ENCODE results near the gene ILDR2.

The ILDR2 gene

GRCh38 chr1:166975361-166976129 lies at the start of gene ILDR2:
Gene ILDR2, minus strand, starts transcription at chr1:166975540. Its CDS starts 272 bp downstream, at chr1:166975268.
- in situ Hi-C loops (cut with HindIII; ENCODE audit: low sequenced_read_pairs) = no loop called here

- in situ Hi-C loops (cut with HindIII; ENCODE audit: low sequenced_read_pairs) = no loop called here
These were observed 47.0 kb upstream of the ILDR2 start for GRCh38 chr1:167022384-167022783.

GRCh38 chr1:167016100-167016750 lies 40.9 kb upstream of the ILDR2 start:
- in situ Hi-C loops (cut with HindIII; ENCODE audit: low sequenced_read_pairs) = no loop called here

- in situ Hi-C loops (cut with HindIII; ENCODE audit: low sequenced_read_pairs) = no loop called here
These were observed 38.0 kb upstream of the ILDR2 start for GRCh38 chr1:167013108-167013929.

GRCh38 chr1:167012570-167012969 lies 37.2 kb upstream of the ILDR2 start:
- in situ Hi-C loops (cut with HindIII; ENCODE audit: low sequenced_read_pairs) = no loop called here

GRCh38 chr1:167011560-167012191 lies 36.3 kb upstream of the ILDR2 start:
- in situ Hi-C loops (cut with HindIII; ENCODE audit: low sequenced_read_pairs) = no loop called here

GRCh38 chr1:167003711-167004110 lies 28.4 kb upstream of the ILDR2 start:
- in situ Hi-C loops (cut with HindIII; ENCODE audit: low sequenced_read_pairs) = no loop called here

GRCh38 chr1:167002354-167002753 lies 27.0 kb upstream of the ILDR2 start:
- in situ Hi-C loops (cut with HindIII; ENCODE audit: low sequenced_read_pairs) = no loop called here

- in situ Hi-C loops (cut with HindIII; ENCODE audit: low sequenced_read_pairs) = no loop called here
These were observed 25.2 kb upstream of the ILDR2 start for GRCh38 chr1:167000546-167000945.

- in situ Hi-C loops (cut with HindIII; ENCODE audit: low sequenced_read_pairs) = no loop called here
These were observed 24.2 kb upstream of the ILDR2 start for GRCh38 chr1:166999500-167000055.

GRCh38 chr1:166999075-166999474 lies 23.7 kb upstream of the ILDR2 start:
- in situ Hi-C loops (cut with HindIII; ENCODE audit: low sequenced_read_pairs) = no loop called here

- in situ Hi-C loops (cut with HindIII; ENCODE audit: low sequenced_read_pairs) = no loop called here
These were observed 13.7 kb upstream of the ILDR2 start, which contains the start of gene MAEL for GRCh38 chr1:166988974-166989515. Gene MAEL, plus strand, starts transcription at chr1:166989280. Its CDS starts 73 bp downstream, at chr1:166989353.

- in situ Hi-C loops (cut with HindIII; ENCODE audit: low sequenced_read_pairs) = no loop called here
These were observed 6.2 kb upstream of the ILDR2 start for GRCh38 chr1:166981589-166981988.

GRCh38 chr1:166980818-166981217 lies 5.5 kb upstream of the ILDR2 start:
- in situ Hi-C loops (cut with HindIII; ENCODE audit: low sequenced_read_pairs) = no loop called here

GRCh38 chr1:166980383-166980782 lies 5.0 kb upstream of the ILDR2 start:
- in situ Hi-C loops (cut with HindIII; ENCODE audit: low sequenced_read_pairs) = no loop called here

- in situ Hi-C loops (cut with HindIII; ENCODE audit: low sequenced_read_pairs) = no loop called here
These were observed 3.5 kb upstream of the ILDR2 start for GRCh38 chr1:166978821-166979220.

GRCh38 chr1:166977951-166978350 lies 2.6 kb upstream of the ILDR2 start:
- in situ Hi-C loops (cut with HindIII; ENCODE audit: low sequenced_read_pairs) = no loop called here

GRCh38 chr1:166974647-166975345 lies 544 bp downstream of the ILDR2 start:
- in situ Hi-C loops (cut with HindIII; ENCODE audit: low sequenced_read_pairs) = no loop called here

- in situ Hi-C loops (cut with HindIII; ENCODE audit: low sequenced_read_pairs) = no loop called here
These were observed 2.5 kb downstream of the ILDR2 start for GRCh38 chr1:166972826-166973225.

GRCh38 chr1:166972193-166972592 lies 3.1 kb downstream of the ILDR2 start:
- in situ Hi-C loops (cut with HindIII; ENCODE audit: low sequenced_read_pairs) = no loop called here

Measured in endothelial cell of hepatic sinusoid (primary cell).